HG03064 (cell line): Measurements from ENCODE around the gene BHLHA9.
"Not testable (repeated sequence)": the region's sequence is repeated elsewhere in the genome, so short reads cannot be mapped to it uniquely, and the experiment has no call there.

Experiments
- ATAC-seq: cut with Tn5 transposase; IDR thresholded peaks from one replicate; pipeline ENCODE4 v1.9.1; 2021; ENCODE audit warnings: low read depth; ENCODE audit not compliant: unreplicated experiment

The BHLHA9 gene

DNA sequence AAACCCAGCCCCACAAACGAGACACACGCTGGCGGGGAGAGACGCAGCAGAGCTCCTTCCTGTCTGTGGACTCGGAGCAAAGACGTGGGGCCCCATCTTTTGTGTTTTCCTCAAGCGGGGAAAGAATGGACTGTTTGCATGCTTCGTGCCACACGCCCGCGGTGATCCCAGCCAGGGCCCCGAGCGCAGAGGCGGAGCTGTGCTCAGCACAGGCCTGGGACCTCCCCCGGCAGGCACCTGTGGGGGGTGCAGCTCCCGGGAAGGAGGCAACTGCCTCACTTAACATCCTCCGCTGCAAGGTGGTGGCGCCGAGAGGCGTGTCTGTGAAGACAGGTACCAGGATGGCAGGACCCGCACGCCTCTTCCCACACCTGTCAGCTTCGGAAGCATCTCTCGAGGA lies 28.4 kb downstream of the BHLHA9 start:
- ATAC-seq, result no peak

DNA sequence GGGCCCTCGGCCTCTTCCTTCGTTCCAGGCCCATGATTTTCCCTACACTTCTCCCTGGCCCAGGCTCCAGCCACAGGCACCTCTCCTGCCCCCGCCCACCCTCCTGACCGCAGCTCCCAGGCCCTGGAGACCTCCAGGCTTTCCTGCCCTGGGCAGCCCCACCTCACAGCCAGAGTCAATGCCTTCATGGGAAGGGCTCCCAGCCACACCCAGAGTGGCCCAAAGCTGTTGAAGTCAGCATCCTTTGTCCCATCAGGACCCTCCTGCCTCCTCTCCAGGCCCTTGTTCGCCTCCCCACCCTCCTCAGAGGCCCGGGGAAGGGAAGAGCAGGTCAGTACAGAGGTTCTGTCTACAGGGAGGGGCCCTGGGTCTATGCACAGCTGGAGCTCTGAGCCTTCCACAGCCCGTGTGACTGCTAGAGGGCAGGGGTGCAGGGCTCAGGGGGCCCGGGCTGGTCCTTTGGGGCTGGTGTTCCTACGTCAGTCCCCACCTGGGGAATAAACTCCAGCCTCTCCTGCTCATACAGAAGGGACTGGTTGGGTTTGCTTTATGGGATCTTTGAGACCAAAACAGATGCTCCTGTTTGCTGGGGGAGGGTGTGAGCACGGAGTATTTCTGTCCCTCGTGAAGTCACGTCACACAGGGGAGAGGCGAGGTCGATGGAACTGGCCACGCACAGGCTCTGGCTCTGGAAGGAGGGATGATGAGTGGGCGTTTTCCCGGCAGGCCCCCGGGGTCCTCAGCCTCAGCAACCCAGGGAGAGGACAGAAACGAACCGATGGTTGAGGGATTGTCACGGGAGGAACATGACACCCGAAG lies 29.5 kb downstream of the BHLHA9 start:
- ATAC-seq, result no peak

DNA sequence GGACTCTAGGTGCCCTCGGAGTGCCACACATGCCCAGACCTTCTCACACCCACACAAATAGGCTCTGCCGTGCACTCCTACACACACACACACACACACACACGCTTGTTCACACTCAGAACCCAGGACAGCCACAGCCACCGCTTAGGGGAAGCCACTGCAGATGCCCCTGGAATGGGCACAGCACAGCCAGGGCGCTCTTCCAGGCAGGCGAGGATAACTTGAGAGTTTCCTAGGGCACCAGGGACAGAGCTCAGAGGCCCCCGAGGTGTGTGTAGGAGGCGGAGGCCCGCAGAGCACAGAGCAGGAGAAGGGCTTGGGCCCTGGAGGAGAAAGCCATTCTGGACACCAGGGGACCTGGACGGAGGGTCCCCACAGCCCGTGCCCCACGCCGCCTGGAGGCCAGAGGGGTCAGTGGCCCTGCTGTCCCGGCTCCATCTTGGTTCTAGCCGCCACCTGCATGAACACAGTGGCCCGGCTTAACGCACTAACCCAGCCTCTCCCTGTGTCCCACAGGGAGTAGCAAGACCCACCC lies 30.2 kb downstream of the BHLHA9 start:
- ATAC-seq, result no peak

DNA sequence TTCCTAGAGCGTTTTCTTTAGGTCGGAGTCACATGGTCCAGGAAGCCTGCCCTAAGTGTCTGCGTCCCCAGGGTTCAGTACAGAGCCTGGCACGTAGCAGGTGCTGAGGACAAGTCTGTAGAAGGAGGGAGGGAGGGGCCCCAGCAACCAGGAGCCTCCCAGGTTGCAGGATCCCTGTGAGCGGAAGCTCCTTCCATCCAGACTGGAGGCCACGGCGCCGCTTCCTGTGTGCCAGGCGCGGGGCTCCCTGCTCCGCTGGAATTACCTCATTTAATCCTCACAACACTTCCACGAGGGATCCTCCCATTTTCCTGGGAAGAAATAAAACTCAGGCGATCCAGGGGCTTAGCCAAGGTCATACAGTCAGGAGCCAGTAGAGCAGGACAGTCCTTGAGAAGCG lies 31.3 kb downstream of the BHLHA9 start:
- ATAC-seq, result no peak

DNA sequence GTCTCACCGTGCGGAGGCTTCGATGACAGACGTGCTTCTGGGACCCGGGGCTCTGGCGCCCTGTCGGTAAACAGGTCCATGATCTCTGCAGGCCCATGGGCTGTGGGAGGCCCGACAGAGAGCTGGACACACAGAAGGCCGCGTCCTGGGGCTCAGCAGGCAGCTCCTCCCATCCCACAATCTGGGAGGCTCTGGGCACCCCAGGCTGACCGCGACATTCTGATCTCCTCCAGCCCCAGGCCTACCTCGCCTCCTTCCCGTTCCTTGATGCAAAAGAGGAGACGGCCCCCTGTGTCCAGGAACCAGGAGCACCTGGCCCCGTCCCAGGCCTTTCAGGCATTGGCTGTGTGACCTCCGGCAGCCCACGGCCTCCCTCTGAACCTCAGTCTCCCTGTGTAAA lies 32.5 kb downstream of the BHLHA9 start:
- ATAC-seq, result no peak

DNA sequence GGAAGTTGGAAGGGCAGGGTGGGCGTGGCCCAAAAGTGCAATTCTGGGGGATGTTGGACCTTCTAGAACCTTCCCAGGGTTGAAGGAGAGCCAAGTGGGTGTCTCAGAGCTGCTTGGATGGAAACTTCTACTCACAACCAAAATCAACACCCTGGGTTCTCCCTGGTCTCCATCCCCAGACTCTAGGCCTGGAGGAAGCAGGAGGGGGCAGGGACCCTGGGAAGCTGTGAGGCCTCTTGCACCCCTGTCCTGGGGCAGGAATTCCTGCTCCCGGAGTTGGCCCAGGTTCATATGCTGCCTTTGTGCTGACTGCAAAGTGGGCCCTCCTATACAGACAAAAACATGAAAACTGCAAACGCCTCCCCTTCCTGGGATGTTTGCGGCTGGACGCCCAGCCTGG lies 34.3 kb downstream of the BHLHA9 start:
- ATAC-seq, result no peak

DNA sequence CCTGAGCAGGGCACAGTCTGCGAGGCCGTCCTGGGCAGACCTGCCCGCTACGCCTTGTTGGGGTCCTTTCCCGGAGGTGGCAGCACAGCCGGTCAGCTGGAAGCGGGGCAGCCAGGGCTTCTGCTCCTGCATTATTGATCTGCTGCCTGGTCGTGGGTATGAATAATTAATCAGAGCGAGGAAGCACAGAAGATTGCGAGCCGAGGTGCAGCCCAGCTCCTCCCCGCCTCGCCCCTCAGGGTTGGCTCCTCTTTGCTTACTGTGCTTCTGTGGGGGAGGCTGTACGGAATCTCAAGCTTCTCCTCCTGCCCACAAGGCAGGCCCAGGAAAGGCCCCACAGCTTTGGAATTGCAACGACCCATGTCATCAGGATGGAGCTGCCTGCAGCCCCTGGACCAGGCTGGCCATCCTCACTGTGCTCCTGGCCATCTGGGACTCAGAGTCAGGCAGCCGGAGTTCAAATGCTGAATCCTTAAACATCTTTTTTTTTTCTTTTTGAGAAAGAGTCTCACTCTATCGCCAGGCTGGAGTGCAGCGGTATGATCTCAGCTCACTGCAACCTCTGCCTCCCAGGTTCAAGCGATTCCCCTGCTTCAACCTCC lies 34.8 kb downstream of the BHLHA9 start:
- ATAC-seq, result no peak

DNA sequence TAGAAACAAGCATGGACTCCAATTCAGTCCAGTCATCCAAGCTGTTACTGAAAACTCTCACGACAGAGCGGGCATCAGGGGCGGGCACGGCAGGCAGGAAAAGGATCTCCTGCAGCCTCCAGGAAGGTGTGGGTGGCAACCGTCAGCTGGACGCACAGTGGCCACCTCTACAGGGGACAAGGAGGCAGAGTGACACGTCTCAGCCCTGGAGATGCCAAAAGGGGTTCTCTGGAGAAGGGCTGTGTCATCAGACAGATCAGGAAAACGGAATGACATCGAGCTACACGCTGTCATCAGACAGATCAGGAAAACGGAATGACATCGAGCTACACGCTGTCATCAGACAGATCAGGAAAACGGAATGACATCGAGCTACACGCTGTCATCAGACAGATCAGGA lies 37.6 kb downstream of the BHLHA9 start:
- ATAC-seq, result not testable (repeated sequence)

DNA sequence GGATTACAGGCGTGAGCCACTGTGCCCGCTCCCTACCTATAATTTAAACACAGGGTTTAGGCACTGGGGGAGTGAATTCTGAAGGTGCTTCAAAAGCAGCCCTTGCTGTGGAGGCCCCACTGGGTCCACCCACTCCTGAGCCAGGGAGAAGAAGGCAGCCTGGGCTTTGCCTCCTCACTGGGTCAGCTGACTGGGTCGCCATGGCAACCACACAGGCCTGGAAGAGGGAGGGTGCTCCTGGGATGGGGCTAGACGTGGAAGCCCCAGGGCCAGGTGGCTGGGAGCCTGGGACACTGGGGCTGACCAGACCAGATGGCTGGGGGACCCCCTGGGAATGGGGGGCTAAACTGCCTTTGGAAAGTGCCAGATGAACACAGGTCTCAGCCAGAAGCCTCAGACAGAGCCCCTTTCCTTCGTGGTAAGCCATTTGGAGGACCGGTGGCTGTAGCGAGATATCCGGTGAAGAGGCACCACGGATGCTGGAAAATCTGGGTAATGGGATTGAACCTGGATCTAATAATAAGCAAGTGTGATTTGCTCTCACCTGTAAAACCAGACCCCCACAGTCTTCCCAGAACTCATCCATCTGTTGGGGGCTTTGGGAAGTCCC lies 42.1 kb downstream of the BHLHA9 start:
- no peak for ATAC-seq

DNA sequence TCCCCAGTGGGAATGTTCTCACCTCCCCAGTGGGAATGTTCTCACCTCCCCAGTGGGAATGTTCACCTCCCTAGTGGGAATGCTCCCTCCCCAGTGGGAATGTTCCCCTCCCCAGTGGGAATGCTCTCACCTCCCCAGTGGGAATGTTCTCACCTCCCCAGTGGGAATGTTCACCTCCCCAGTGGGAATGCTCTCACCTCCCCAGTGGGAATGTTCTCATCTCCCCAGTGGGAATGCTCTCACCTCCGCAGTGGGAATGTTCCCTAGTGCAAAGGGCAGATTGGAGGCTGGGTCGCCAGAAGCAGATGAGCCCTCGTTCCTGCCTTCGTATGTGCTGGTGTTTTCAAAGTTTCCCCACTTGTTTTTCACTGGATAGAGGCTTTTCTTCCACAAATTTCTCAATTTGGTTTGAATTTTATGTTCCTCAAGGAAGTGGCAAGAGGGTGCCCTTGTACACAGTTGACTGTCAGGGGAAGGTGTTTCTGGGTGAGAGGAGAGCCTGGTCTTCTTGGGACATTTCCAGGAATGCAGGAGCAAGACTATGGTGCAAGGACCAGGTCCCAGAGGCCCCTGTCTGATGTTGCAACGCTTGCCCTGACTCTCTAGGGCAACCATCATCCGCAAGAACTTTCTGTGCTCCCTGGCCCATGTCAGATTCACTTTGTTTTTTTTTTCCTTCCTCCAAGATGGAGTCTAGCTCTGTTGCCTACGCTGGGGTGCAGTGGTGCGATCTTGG lies 43.2 kb downstream of the BHLHA9 start:
- ATAC-seq, result no peak

DNA sequence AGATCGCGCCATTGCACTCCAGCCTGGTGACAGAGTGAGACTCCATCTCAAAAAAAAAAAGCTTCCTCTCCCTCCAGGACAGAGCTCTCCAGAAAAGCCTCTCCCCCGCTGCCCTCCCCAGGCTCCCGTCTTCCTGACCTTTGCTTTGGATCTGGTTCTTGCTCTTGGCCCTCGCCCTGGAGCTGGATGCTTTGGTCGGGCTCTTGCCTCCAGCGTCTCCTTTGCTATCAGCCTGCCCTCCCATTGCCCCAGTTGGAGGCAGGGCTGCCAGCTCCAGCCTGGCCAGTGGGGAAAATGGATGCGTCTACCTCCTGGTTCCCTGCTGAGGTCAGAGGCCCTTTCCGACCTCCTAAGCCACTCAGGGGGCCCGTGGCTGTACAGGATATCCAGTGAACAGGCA lies 45.2 kb downstream of the BHLHA9 start:
- ATAC-seq, result no peak

DNA sequence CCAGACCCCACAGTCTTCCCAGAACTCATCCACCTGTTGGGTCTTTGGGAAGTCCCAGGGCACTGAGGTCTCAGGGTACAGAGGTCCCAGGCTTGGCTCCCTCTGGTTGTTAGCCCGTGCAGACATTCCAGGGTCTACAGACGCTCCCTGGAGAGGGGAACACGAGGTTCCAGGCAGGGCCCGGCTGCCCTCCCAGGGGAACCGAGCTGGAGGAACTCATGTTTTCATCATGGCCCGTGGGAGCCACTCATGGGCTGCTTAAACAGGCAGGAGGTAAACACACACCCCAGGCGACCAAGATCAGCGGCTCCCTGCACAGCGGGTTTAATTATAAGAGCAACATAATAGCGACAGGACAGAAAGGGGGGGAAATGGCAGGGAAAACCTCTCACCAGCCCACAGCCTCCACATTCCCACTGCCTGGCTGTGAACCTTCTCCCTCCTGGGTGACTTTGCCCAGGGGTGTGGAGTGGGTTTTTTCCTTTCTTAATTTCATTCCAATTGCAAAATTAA lies 45.7 kb downstream of the BHLHA9 start:
- ATAC-seq, result no peak
